ENCODE data around the gene TMC7. TPM values are rescaled to one million over a fixed set of nuclear protein-coding genes. Genes with fewer than 3 reads are reported as not detected.

The TMC7 gene
- total and polyA plus RNA-seq, 9 of the 15 experiments (the other 6 are each of a cell fraction or from before 2014, with no cell fraction given) = 0.08 to 2.0 (median 1.5) TPM

DNA sequence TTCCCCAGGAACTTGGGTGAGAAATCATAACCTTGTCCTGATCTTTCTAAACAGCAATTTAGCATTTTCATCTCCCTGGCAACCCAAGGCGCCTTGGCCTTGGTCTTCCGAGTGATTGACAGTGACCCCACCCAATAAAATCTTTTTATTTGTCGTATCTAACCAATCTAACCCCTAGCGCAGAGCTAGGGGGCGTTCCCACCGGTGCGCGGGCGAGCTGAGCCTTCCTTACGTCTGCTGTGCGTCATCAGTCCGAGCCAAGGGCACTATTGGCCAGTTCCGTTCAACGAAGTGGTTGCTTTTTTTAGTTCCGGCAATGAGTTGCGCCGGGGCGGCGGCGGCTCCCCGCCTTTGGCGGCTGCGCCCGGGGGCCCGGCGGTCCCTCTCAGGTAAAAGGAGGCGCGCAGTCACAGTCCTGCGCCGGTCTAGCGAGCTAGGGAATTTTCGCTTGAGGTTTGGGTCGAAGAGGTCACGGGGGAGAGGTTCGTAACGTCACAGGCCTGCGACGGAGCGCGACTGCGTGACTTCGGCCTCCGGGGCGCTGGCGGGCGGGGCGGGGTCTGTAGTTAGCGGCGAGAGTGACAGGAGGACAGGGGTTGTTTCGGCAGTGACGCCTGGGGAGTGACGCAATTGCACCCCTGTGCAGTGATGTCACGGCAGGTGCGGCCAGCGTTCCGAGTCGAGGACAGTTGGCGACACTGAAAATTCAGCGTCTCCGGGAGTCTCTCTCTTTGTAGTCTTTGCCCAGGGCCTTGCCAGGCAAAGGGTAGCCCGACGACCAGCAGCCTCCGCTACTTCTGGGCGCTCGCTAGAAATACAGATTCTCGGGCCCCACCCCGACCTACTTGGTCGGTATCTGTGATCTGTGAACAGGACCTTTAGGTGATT, 83.9 kb downstream of the TMC7 start, which contains the start of gene COQ7 (continued):
- TF ChIP-seq, protein P1, sequence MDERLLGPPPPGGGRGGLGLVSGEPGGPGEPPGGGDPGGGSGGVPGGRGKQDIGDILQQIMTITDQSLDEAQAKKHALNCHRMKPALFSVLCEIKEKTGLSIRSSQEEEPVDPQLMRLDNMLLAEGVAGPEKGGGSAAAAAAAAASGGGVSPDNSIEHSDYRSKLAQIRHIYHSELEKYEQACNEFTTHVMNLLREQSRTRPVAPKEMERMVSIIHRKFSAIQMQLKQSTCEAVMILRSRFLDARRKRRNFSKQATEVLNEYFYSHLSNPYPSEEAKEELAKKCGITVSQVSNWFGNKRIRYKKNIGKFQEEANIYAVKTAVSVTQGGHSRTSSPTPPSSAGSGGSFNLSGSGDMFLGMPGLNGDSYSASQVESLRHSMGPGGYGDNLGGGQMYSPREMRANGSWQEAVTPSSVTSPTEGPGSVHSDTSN (CRISPR knock-in tag; IDR thresholded peaks at IDR 0.05; ENCODE audit: low read depth) = peak; percentile 90
- TF ChIP-seq, protein P1 (tag; conservative IDR thresholded peaks at IDR 0.05; ENCODE audit: low read depth) = peak; percentile 99
- TF ChIP-seq ASH1L (IDR thresholded peaks at IDR 0.05; ENCODE audit: borderline replicate concordance, low read depth, partially characterized antibody) = peak; percentile 86
- peak; percentile 65; the same call in 1 of the 2 replicates for TF ChIP-seq RB1 (IDR thresholded peaks at IDR 0.05; ENCODE audit: low read depth)
- no peak for TF ChIP-seq BRF1 (IDR thresholded peaks at IDR 0.05; ENCODE audit: borderline replicate concordance, extremely low read depth, insufficient read length)
- 0 out of 2 replicates have a peak, but pooled peaks have one; percentile 30 for TF ChIP-seq CBFB (CRISPR knock-in tag; IDR thresholded peaks at IDR 0.05)
- TF ChIP-seq, protein P2, sequence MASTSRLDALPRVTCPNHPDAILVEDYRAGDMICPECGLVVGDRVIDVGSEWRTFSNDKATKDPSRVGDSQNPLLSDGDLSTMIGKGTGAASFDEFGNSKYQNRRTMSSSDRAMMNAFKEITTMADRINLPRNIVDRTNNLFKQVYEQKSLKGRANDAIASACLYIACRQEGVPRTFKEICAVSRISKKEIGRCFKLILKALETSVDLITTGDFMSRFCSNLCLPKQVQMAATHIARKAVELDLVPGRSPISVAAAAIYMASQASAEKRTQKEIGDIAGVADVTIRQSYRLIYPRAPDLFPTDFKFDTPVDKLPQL (IDR thresholded peaks at IDR 0.05; ENCODE audit: extremely low read depth, insufficient read length) = no peak
- TF ChIP-seq ARNT (IDR thresholded peaks at IDR 0.05) = no peak
- TF ChIP-seq NBN (IDR thresholded peaks at IDR 0.05; ENCODE audit: low read depth) = peak; percentile 93
- no peak for TF ChIP-seq PHF21A (IDR thresholded peaks at IDR 0.05; ENCODE audit: borderline replicate concordance, low read depth)
- TF ChIP-seq RBM34 (IDR thresholded peaks at IDR 0.05; ENCODE audit: borderline replicate concordance, insufficient read depth, low read length) = no peak
- TF ChIP-seq, protein P3, sequence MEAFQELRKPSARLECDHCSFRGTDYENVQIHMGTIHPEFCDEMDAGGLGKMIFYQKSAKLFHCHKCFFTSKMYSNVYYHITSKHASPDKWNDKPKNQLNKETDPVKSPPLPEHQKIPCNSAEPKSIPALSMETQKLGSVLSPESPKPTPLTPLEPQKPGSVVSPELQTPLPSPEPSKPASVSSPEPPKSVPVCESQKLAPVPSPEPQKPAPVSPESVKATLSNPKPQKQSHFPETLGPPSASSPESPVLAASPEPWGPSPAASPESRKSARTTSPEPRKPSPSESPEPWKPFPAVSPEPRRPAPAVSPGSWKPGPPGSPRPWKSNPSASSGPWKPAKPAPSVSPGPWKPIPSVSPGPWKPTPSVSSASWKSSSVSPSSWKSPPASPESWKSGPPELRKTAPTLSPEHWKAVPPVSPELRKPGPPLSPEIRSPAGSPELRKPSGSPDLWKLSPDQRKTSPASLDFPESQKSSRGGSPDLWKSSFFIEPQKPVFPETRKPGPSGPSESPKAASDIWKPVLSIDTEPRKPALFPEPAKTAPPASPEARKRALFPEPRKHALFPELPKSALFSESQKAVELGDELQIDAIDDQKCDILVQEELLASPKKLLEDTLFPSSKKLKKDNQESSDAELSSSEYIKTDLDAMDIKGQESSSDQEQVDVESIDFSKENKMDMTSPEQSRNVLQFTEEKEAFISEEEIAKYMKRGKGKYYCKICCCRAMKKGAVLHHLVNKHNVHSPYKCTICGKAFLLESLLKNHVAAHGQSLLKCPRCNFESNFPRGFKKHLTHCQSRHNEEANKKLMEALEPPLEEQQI (IDR thresholded peaks at IDR 0.05) = no peak; the same call in 1 of the 2 replicates
- TF ChIP-seq, protein P4, sequence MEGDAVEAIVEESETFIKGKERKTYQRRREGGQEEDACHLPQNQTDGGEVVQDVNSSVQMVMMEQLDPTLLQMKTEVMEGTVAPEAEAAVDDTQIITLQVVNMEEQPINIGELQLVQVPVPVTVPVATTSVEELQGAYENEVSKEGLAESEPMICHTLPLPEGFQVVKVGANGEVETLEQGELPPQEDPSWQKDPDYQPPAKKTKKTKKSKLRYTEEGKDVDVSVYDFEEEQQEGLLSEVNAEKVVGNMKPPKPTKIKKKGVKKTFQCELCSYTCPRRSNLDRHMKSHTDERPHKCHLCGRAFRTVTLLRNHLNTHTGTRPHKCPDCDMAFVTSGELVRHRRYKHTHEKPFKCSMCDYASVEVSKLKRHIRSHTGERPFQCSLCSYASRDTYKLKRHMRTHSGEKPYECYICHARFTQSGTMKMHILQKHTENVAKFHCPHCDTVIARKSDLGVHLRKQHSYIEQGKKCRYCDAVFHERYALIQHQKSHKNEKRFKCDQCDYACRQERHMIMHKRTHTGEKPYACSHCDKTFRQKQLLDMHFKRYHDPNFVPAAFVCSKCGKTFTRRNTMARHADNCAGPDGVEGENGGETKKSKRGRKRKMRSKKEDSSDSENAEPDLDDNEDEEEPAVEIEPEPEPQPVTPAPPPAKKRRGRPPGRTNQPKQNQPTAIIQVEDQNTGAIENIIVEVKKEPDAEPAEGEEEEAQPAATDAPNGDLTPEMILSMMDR (IDR thresholded peaks at IDR 0.05 in 2 of 3, conservative IDR thresholded peaks at IDR 0.05 in 1 of 3; ENCODE audit: insufficient read depth in 2 of 3, low read depth in 1 of 3, low read length in 3 of 3) = peak in 1 of 3 experiments; percentile 2; a peak in 1 of 6 replicates
- no peak for TF ChIP-seq SOX6 (IDR thresholded peaks at IDR 0.05)
- TF ChIP-seq CCNT2 (IDR thresholded peaks at IDR 0.05; ENCODE audit: borderline replicate concordance, extremely low read depth, insufficient read length, low read depth, low read length) = peak; percentile 66
- peak; percentile 67; the same call in 1 of the 2 replicates for TF ChIP-seq SMAD3 (CRISPR knock-in tag; conservative IDR thresholded peaks at IDR 0.05)
- TF ChIP-seq ZNF445 (CRISPR knock-in tag; IDR thresholded peaks at IDR 0.05; ENCODE audit: low read depth) = 0 out of 2 replicates have a peak, but pooled peaks have one; percentile 26
- TF ChIP-seq FOXA3 (CRISPR knock-in tag; conservative IDR thresholded peaks at IDR 0.05 in 1 of 2, IDR thresholded peaks at IDR 0.05 in 1 of 2) = no peak
- TF ChIP-seq SRSF1 (IDR thresholded peaks at IDR 0.05; ENCODE audit: low read depth, low read length) = no peak

All from K562 (cell line).